ENCODE data around the gene GNAS.

The GNAS gene

GRCh38 chr20:58840816-58841538 lies 11.5 kb upstream of the GNAS start:
- no peak overlapping the region for H3K4me3 ChIP-seq (ENCODE audit: low read length in 2 of 2)
- peaks cover 26 to 35% of the 10 kb centered on the region in 2 donors for H3K27me3 ChIP-seq (ENCODE audit: control insufficient read depth in 1 of 2, insufficient read depth in 2 of 2, low read length in 2 of 2)
- H3K9me3 ChIP-seq (ENCODE audit: control insufficient read depth in 2 of 2, low read length in 2 of 2) = no peaks in the 10 kb centered on the region
- no peak overlapping the region for H3K9ac ChIP-seq (ENCODE audit: low read length in 2 of 2)
- no peak overlapping the region for H3K27ac ChIP-seq (ENCODE audit: low read length)
- H3K4me1 ChIP-seq (ENCODE audit: control insufficient read depth, insufficient read depth, low read length) = peaks cover 4% of the 10 kb centered on the region
- H3K36me3 ChIP-seq (ENCODE audit: control insufficient read depth in 2 of 2, insufficient read depth in 2 of 2, low read length in 2 of 2) = no peaks in the 10 kb centered on the region

- H3K4me3 ChIP-seq (ENCODE audit: low read length in 2 of 2) = no peak overlapping the region
- H3K4me1 ChIP-seq (ENCODE audit: control insufficient read depth, insufficient read depth, low read length) = peaks cover 4% of the 10 kb centered on the region
- H3K9me3 ChIP-seq (ENCODE audit: control insufficient read depth in 2 of 2, low read length in 2 of 2) = no peaks in the 10 kb centered on the region
- no peak overlapping the region for H3K27ac ChIP-seq (ENCODE audit: low read length)
- peaks cover 24 to 39% of the 10 kb centered on the region in 2 donors for H3K27me3 ChIP-seq (ENCODE audit: control insufficient read depth in 1 of 2, insufficient read depth in 2 of 2, low read length in 2 of 2)
- no peaks in the 10 kb centered on the region for H3K36me3 ChIP-seq (ENCODE audit: control insufficient read depth in 2 of 2, insufficient read depth in 2 of 2, low read length in 2 of 2)
- H3K9ac ChIP-seq (ENCODE audit: low read length in 2 of 2) = no peak overlapping the region
Measured at GRCh38 chr20:58841539-58842264, 10.8 kb upstream of the GNAS start.

DNA sequence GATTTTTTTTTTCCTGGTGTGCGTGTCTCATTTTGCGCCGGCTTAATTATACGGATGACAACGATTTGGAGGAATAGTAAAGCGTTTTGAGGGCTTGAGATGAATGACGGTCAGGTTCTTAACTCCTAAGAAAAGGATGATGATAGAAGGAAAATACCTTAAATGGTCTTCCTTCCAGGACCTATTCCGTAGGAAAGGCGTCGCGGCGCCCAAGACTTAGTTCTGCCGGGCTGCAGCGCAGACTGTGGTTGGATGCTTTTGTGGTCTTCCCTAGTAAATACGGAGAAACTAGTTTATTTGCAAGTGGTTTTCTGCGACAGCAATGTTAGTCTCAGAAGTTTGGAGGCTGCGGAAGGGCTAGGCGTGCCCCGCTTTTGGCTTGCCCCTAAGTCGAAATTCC lies 10.2 kb upstream of the GNAS start:
- H3K4me1 ChIP-seq (ENCODE audit: control insufficient read depth, insufficient read depth, low read length) = peaks cover 4% of the 10 kb centered on the region
- H3K27me3 ChIP-seq (ENCODE audit: control insufficient read depth in 1 of 2, insufficient read depth in 2 of 2, low read length in 2 of 2) = peaks cover 24 to 41% of the 10 kb centered on the region in 2 donors
- no peaks in the 10 kb centered on the region for H3K9me3 ChIP-seq (ENCODE audit: control insufficient read depth in 2 of 2, low read length in 2 of 2)
- H3K4me3 ChIP-seq (ENCODE audit: low read length in 2 of 2) = no peak overlapping the region
- no peaks in the 10 kb centered on the region for H3K36me3 ChIP-seq (ENCODE audit: control insufficient read depth in 2 of 2, insufficient read depth in 2 of 2, low read length in 2 of 2)
- no peak overlapping the region for H3K9ac ChIP-seq (ENCODE audit: low read length in 2 of 2)
- no peak overlapping the region for H3K27ac ChIP-seq (ENCODE audit: low read length)

GRCh38 chr20:58843128-58843556 lies 9.4 kb upstream of the GNAS start:
- H3K27me3 ChIP-seq (ENCODE audit: control insufficient read depth in 1 of 2, insufficient read depth in 2 of 2, low read length in 2 of 2) = peaks cover 24 to 39% of the 10 kb centered on the region in 2 donors
- no peaks in the 10 kb centered on the region for H3K36me3 ChIP-seq (ENCODE audit: control insufficient read depth in 2 of 2, insufficient read depth in 2 of 2, low read length in 2 of 2)
- peaks cover 4% of the 10 kb centered on the region for H3K4me1 ChIP-seq (ENCODE audit: control insufficient read depth, insufficient read depth, low read length)
- H3K9ac ChIP-seq (ENCODE audit: low read length in 2 of 2) = no peak overlapping the region
- no peaks in the 10 kb centered on the region for H3K9me3 ChIP-seq (ENCODE audit: control insufficient read depth in 2 of 2, low read length in 2 of 2)
- no peak overlapping the region for H3K27ac ChIP-seq (ENCODE audit: low read length)
- no peak overlapping the region for H3K4me3 ChIP-seq (ENCODE audit: low read length in 2 of 2)

DNA sequence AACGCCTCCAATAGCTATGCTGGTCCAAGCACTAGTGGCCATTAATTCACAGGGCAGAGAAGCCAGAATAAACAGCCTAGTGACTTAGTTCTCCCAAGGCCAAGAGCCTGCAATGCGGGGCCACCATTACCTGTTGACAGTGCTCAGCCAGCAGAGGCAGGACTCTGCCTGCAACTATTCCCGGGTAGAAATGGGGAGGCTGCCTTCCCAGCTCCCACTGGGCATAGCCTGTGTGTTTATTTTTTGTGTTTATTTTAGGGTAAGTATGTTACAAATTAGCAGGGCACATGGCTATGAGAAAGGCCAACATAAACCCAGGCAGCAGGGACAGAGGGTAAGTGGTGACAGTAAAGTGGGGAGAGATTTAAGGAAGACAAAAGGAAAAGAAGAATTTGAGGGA lies 6.8 kb upstream of the GNAS start:
- Histone ChIP-seq H3K9me3 (ENCODE audit: control insufficient read depth in 2 of 2, low read length in 2 of 2) (no peaks in the 10 kb centered on the region), H3K9ac (ENCODE audit: low read length in 2 of 2) (no peak overlapping the region), H3K36me3 (ENCODE audit: control insufficient read depth in 2 of 2, insufficient read depth in 2 of 2, low read length in 2 of 2) (no peaks in the 10 kb centered on the region), H3K4me1 (ENCODE audit: control insufficient read depth, insufficient read depth, low read length) (no peaks in the 10 kb centered on the region), H3K27me3 (ENCODE audit: control insufficient read depth in 1 of 2, insufficient read depth in 2 of 2, low read length in 2 of 2) (peaks cover 11 to 36% of the 10 kb centered on the region in 2 donors), H3K27ac (ENCODE audit: low read length) (no peak overlapping the region), H3K4me3 (ENCODE audit: low read length in 2 of 2) (no peak overlapping the region)

DNA sequence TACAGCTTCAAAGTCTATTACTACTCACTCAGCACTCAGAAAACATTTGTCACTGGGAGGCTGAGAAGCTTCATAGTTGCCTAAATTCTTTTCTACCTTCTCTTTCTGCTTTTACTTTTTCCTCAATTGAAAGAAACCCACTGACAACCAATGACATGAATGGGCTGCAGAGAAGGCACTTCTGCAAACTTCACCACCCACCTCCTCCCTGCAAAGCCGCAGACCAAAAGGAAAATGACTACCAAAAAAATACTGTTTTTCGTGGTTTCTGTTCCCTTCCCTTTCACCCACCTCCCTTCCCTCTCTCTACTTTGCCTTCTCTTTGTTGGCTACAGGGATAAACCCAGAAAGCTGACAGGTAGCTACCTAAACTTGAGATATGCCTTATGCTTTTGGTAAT lies 5.1 kb upstream of the GNAS start:
- Histone ChIP-seq H3K27ac (ENCODE audit: low read length) (no peak overlapping the region), H3K4me3 (ENCODE audit: low read length in 2 of 2) (no peak overlapping the region), H3K9ac (ENCODE audit: low read length in 2 of 2) (no peak overlapping the region), H3K4me1 (ENCODE audit: control insufficient read depth, insufficient read depth, low read length) (peaks cover 4% of the 10 kb centered on the region), H3K27me3 (ENCODE audit: control insufficient read depth in 1 of 2, insufficient read depth in 2 of 2, low read length in 2 of 2) (peaks cover 16 to 39% of the 10 kb centered on the region in 2 donors), H3K9me3 (ENCODE audit: control insufficient read depth in 2 of 2, low read length in 2 of 2) (no peaks in the 10 kb centered on the region), H3K36me3 (ENCODE audit: control insufficient read depth in 2 of 2, insufficient read depth in 2 of 2, low read length in 2 of 2) (no peaks in the 10 kb centered on the region)

DNA sequence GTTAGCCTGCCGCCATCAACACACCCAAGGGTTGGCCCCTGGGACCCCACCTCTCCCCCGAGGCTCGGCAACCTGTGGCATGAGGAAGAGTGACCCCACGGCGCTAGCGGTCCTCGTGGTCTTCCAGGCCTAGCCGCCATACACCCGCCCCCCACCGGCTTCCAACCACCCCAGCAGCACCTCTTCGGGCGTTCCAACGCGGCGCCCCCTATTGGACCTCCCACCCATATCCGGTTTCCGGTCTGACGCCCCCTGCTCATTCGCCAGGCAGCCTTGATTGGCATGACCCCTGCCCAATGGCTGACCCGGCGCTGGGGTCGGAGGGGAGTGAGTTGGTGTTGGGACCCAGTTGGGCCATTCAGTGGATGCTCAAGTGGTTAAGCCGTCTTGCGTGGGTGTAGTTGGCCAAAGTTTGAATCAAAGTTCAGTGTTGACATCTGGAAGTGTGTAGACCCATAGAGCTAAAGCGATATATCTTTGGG lies 1.8 kb upstream of the GNAS start, which contains the start of gene GNAS-AS1:
Gene GNAS-AS1, minus strand, starts transcription at position 210 of the 482 bp plus-strand sequence.
- Histone ChIP-seq H3K9ac (ENCODE audit: low read length in 2 of 2) (peak within 1 kb of the TSS in 1 of 2 donors; percentile 15), H3K4me3 (ENCODE audit: low read length in 2 of 2) (peak within 1 kb of the TSS; percentile 66 to 71), H3K36me3 (ENCODE audit: control insufficient read depth in 2 of 2, insufficient read depth in 2 of 2, low read length in 2 of 2) (no peaks in the 10 kb centered on the region), H3K27me3 (ENCODE audit: control insufficient read depth in 1 of 2, insufficient read depth in 2 of 2, low read length in 2 of 2) (peaks cover 35 to 41% of the 10 kb centered on the region in 2 donors), H3K4me1 (ENCODE audit: control insufficient read depth, insufficient read depth, low read length) (peaks cover 13% of the 10 kb centered on the region), H3K9me3 (ENCODE audit: control insufficient read depth in 2 of 2, low read length in 2 of 2) (no peaks in the 10 kb centered on the region), H3K27ac (ENCODE audit: low read length) (no peak within 1 kb of the TSS)

DNA sequence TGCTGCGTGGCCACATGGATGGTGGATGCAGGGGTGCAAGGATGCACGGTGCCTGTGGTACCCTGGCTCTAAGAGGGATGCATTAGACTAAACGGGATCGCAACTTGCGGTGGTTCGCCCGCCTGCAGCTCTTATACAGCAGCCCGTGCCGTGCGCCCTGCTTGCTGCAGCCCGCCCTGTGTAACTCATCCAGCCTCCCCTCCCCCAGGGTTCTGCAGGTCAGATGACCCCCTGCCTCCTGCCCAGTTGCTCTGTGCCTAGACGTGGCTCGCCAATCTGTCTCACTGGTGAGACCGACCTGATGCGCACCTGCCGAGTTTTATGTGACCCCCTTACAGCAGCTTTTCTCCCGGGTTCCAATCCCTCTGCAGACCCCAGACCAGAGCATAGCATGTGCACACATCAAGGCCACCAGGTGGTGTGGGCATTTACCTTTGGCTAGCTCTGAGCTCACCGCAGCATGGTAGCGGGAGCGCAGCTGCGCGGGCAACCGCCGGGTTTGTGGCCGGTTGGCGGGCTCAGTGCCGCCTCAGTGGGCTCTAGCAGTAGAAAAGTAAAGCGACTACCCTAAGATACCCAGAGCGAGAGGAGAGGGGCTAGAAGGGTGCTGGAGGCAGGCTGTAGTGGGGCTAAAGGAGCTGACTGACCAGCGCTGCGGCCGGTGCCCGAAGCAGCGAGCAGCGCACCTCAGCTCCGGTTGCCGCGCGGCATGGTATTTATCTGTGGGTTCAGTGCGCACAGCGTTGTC lies 1.1 kb upstream of the GNAS start:
- no peak overlapping the region for H3K27ac ChIP-seq (ENCODE audit: low read length)
- H3K4me1 ChIP-seq (ENCODE audit: control insufficient read depth, insufficient read depth, low read length) = peaks cover 13% of the 10 kb centered on the region
- H3K4me3 ChIP-seq (ENCODE audit: low read length in 2 of 2) = peak overlapping the region; percentile 66 to 71
- H3K9me3 ChIP-seq (ENCODE audit: control insufficient read depth in 2 of 2, low read length in 2 of 2) = no peaks in the 10 kb centered on the region
- H3K36me3 ChIP-seq (ENCODE audit: control insufficient read depth in 2 of 2, insufficient read depth in 2 of 2, low read length in 2 of 2) = no peaks in the 10 kb centered on the region
- H3K9ac ChIP-seq (ENCODE audit: low read length in 2 of 2) = peak overlapping the region in 1 of 2 donors; percentile 15
- peaks cover 33 to 44% of the 10 kb centered on the region in 2 donors for H3K27me3 ChIP-seq (ENCODE audit: control insufficient read depth in 1 of 2, insufficient read depth in 2 of 2, low read length in 2 of 2)

- no peak overlapping the region for H3K9ac ChIP-seq (ENCODE audit: low read length in 2 of 2)
- no peaks in the 10 kb centered on the region for H3K36me3 ChIP-seq (ENCODE audit: control insufficient read depth in 2 of 2, insufficient read depth in 2 of 2, low read length in 2 of 2)
- H3K27me3 ChIP-seq (ENCODE audit: control insufficient read depth in 1 of 2, insufficient read depth in 2 of 2, low read length in 2 of 2) = peaks cover 30 to 44% of the 10 kb centered on the region in 2 donors
- no peaks in the 10 kb centered on the region for H3K9me3 ChIP-seq (ENCODE audit: control insufficient read depth in 2 of 2, low read length in 2 of 2)
- peak overlapping the region; percentile 66 to 71 for H3K4me3 ChIP-seq (ENCODE audit: low read length in 2 of 2)
- peaks cover 13% of the 10 kb centered on the region for H3K4me1 ChIP-seq (ENCODE audit: control insufficient read depth, insufficient read depth, low read length)
- no peak overlapping the region for H3K27ac ChIP-seq (ENCODE audit: low read length)
Measured at GRCh38 chr20:58851969-58852458, 502 bp upstream of the GNAS start.

- H3K27ac ChIP-seq (ENCODE audit: low read length) = no peak overlapping the region
- H3K9me3 ChIP-seq (ENCODE audit: control insufficient read depth in 2 of 2, low read length in 2 of 2) = no peaks in the 10 kb centered on the region
- H3K4me1 ChIP-seq (ENCODE audit: control insufficient read depth, insufficient read depth, low read length) = peaks cover 13% of the 10 kb centered on the region
- no peak overlapping the region for H3K4me3 ChIP-seq (ENCODE audit: low read length in 2 of 2)
- no peak overlapping the region for H3K9ac ChIP-seq (ENCODE audit: low read length in 2 of 2)
- peaks cover 35 to 44% of the 10 kb centered on the region in 2 donors for H3K27me3 ChIP-seq (ENCODE audit: control insufficient read depth in 1 of 2, insufficient read depth in 2 of 2, low read length in 2 of 2)
- H3K36me3 ChIP-seq (ENCODE audit: control insufficient read depth in 2 of 2, insufficient read depth in 2 of 2, low read length in 2 of 2) = no peaks in the 10 kb centered on the region
Measured at GRCh38 chr20:58853466-58853865, 950 bp downstream of the GNAS start.
